ENCODE measurements around the gene PATL2.
"Not testable (repeated sequence)": the region's sequence is repeated elsewhere in the genome, so short reads cannot be mapped to it uniquely, and the experiment has no call there.

PATL2 gene

GRCh38 chr15:44711096-44711742 lies at the start of gene PATL2, which contains the start of gene B2M:
PATL2 (minus strand) TSS chr15:44711323; CDS start chr15:44676490, 34,833 bp downstream.
B2M (plus strand) TSS chr15:44711517; CDS start chr15:44711547, 30 bp downstream.
- Mint-ChIP-seq H3K4me1 (peaks cover 22 to 69% of the 10 kb centered on the region in 2 donors), H3K27ac (peak within 1 kb of the TSS; percentile 100)

GRCh38 chr15:44753345-44753744 lies 42.2 kb upstream of the PATL2 start:
- no peaks in the 10 kb centered on the region for H3K4me1 Mint-ChIP-seq
- no peak overlapping the region for H3K27ac Mint-ChIP-seq
- H3K9me3 Mint-ChIP-seq: peaks cover 7 to 16% of the 10 kb centered on the region in 2 donors
- ATAC-seq (replicated peaks) (no peak), DNase-seq (no peak)
- peaks cover 4 to 17% of the 10 kb centered on the region in 2 donors for H3K36me3 Mint-ChIP-seq
- no peak overlapping the region for H3K4me3 Mint-ChIP-seq
- no peaks in the 10 kb centered on the region for H3K27me3 Mint-ChIP-seq

More at GRCh38 chr15:44711096-44711742, at the start of gene PATL2, which contains the start of gene B2M:
- Mint-ChIP-seq H3K9me3 (no peaks in the 10 kb centered on the region), H3K36me3 (peaks cover 61 to 68% of the 10 kb centered on the region in 2 donors), H3K4me3 (peak within 1 kb of the TSS; percentile 99), H3K27me3 (no peaks in the 10 kb centered on the region)
- peak; percentile 92 for DNase-seq
- ATAC-seq (replicated peaks): peak; percentile 82 to 84

GRCh38 chr15:44743454-44743853 lies 32.3 kb upstream of the PATL2 start:
- H3K4me1 Mint-ChIP-seq: not testable (repeated sequence)

GRCh38 chr15:44739222-44739847 lies 28.2 kb upstream of the PATL2 start:
- H3K9me3 Mint-ChIP-seq; H3K27me3 Mint-ChIP-seq; H3K36me3 Mint-ChIP-seq; H3K27ac Mint-ChIP-seq; DNase-seq; H3K4me3 Mint-ChIP-seq; ATAC-seq (replicated peaks): not testable (repeated sequence)
- H3K4me1 Mint-ChIP-seq: peaks cover 15 to 24% of the 10 kb centered on the region in 2 donors

More at GRCh38 chr15:44743454-44743853, 32.3 kb upstream of the PATL2 start:
- ATAC-seq (replicated peaks); H3K9me3 Mint-ChIP-seq; DNase-seq; H3K27ac Mint-ChIP-seq; H3K4me3 Mint-ChIP-seq; H3K27me3 Mint-ChIP-seq; H3K36me3 Mint-ChIP-seq: not testable (repeated sequence)

GRCh38 chr15:44738340-44738984 lies 27.3 kb upstream of the PATL2 start:
- no peak overlapping the region for H3K27ac Mint-ChIP-seq

GRCh38 chr15:44736181-44736765 lies 25.1 kb upstream of the PATL2 start, which contains the start of gene TRIM69:
TRIM69 (plus strand) TSS chr15:44736528; CDS start chr15:44736705, 177 bp downstream.
- DNase-seq (no peak), ATAC-seq (replicated peaks) (peak; percentile 46 to 51)

More at GRCh38 chr15:44738340-44738984, 27.3 kb upstream of the PATL2 start:
- no peak for DNase-seq
- Mint-ChIP-seq H3K9me3 (no peaks in the 10 kb centered on the region), H3K36me3 (peaks cover 2 to 4% of the 10 kb centered on the region in 2 donors), H3K27me3 (no peaks in the 10 kb centered on the region), H3K4me3 (no peak overlapping the region), H3K4me1 (peaks cover 17 to 30% of the 10 kb centered on the region in 2 donors)
- no peak for ATAC-seq (replicated peaks)

GRCh38 chr15:44735482-44736180 lies 24.5 kb upstream of the PATL2 start:
- H3K9me3 Mint-ChIP-seq: no peaks in the 10 kb centered on the region
- peak overlapping the region; percentile 25 to 66 for H3K4me3 Mint-ChIP-seq

More at GRCh38 chr15:44736181-44736765, 25.1 kb upstream of the PATL2 start, which contains the start of gene TRIM69:
- H3K36me3 Mint-ChIP-seq: peaks cover 9 to 14% of the 10 kb centered on the region in 2 donors
- H3K4me3 Mint-ChIP-seq: peak within 1 kb of the TSS; percentile 26 to 71
- no peaks in the 10 kb centered on the region for H3K9me3 Mint-ChIP-seq
- H3K4me1 Mint-ChIP-seq: peaks cover 25 to 34% of the 10 kb centered on the region in 2 donors
- peak within 1 kb of the TSS; percentile 81 for H3K27ac Mint-ChIP-seq
- no peaks in the 10 kb centered on the region for H3K27me3 Mint-ChIP-seq

GRCh38 chr15:44734839-44735481 lies 23.8 kb upstream of the PATL2 start:
- Mint-ChIP-seq H3K4me1 (peaks cover 27 to 36% of the 10 kb centered on the region in 2 donors), H3K27me3 (no peaks in the 10 kb centered on the region), H3K4me3 (peak overlapping the region; percentile 55 to 66), H3K36me3 (peaks cover 11 to 15% of the 10 kb centered on the region in 2 donors), H3K9me3 (no peaks in the 10 kb centered on the region), H3K27ac (peak overlapping the region; percentile 81)
- DNase-seq: no peak
- no peak for ATAC-seq (replicated peaks)

More at GRCh38 chr15:44735482-44736180, 24.5 kb upstream of the PATL2 start:
- Mint-ChIP-seq H3K36me3 (peaks cover 11 to 15% of the 10 kb centered on the region in 2 donors), H3K27me3 (no peaks in the 10 kb centered on the region), H3K27ac (peak overlapping the region; percentile 81), H3K4me1 (peaks cover 26 to 36% of the 10 kb centered on the region in 2 donors)
- peak; percentile 62 for DNase-seq
- peak; percentile 85 to 89 for ATAC-seq (replicated peaks)

- ATAC-seq (replicated peaks) (peak in 1 of 2 donors; percentile 4), DNase-seq (no peak)
- peak overlapping the region; percentile 99 to 100 for H3K4me3 Mint-ChIP-seq
- H3K27me3 Mint-ChIP-seq: no peaks in the 10 kb centered on the region
- H3K9me3 Mint-ChIP-seq: no peaks in the 10 kb centered on the region
- peak overlapping the region; percentile 99 for H3K27ac Mint-ChIP-seq
- H3K36me3 Mint-ChIP-seq: peaks cover 15 to 16% of the 10 kb centered on the region in 2 donors
- H3K4me1 Mint-ChIP-seq: peaks cover 32 to 50% of the 10 kb centered on the region in 2 donors
These were observed 18.4 kb upstream of the PATL2 start for GRCh38 chr15:44729408-44730127.

GRCh38 chr15:44728576-44729407 lies 17.7 kb upstream of the PATL2 start:
- no peaks in the 10 kb centered on the region for H3K9me3 Mint-ChIP-seq
- no peaks in the 10 kb centered on the region for H3K27me3 Mint-ChIP-seq
- peak overlapping the region; percentile 99 to 100 for H3K4me3 Mint-ChIP-seq
- peak; percentile 75 to 76 for ATAC-seq (replicated peaks)
- H3K36me3 Mint-ChIP-seq: peaks cover 14 to 15% of the 10 kb centered on the region in 2 donors
- DNase-seq: peak; percentile 96
- H3K27ac Mint-ChIP-seq: peak overlapping the region; percentile 99
- peaks cover 35 to 52% of the 10 kb centered on the region in 2 donors for H3K4me1 Mint-ChIP-seq

GRCh38 chr15:44728232-44728575 lies 17.1 kb upstream of the PATL2 start:
- peak overlapping the region; percentile 99 to 100 for H3K4me3 Mint-ChIP-seq
- H3K4me1 Mint-ChIP-seq: peaks cover 36 to 54% of the 10 kb centered on the region in 2 donors

More at GRCh38 chr15:44728232-44728575, 17.1 kb upstream of the PATL2 start:
- not testable (repeated sequence) for H3K27me3 Mint-ChIP-seq; ATAC-seq (replicated peaks); DNase-seq; H3K9me3 Mint-ChIP-seq
- Mint-ChIP-seq H3K27ac (peak overlapping the region; percentile 99), H3K36me3 (peaks cover 11 to 14% of the 10 kb centered on the region in 2 donors)
